A549 (cell line): ENCODE measurements around the gene GPSM1. TPM values are rescaled to one million over a fixed set of nuclear protein-coding genes. Genes with fewer than 3 reads are reported as not detected.

Source experiments
- ATAC-seq, 2 experiments: fragments of 200-7000 bp in 1 of 2; fragments of >200 bp in 1 of 2; cut with Nextera tagmentation in 1 of 2; cut with Tn5 transposase in 1 of 2; 3 replicates each; pipeline versions ENCODE4 v1.8.0 to v1.9.1; 2018 to 2020; ENCODE audit warnings: mild to moderate bottlenecking in 1 of 2, moderate library complexity in 1 of 2
- CTCF ChIA-PET: fragments of 300-600 bp; sonication (Branson Sonifier 250); formaldehyde crosslinking; extraction: SDS; loops from one replicate; lab custom pipeline; 2021; ENCODE audit warnings: antibody characterized with exemption, inconsistent platforms; lab: Yijun Ruan, JAX
- POLR2A ChIA-PET: fragments of 350-600 bp; formaldehyde crosslinking; extraction: SDS; loops from one replicate; lab custom pipeline; 2021; ENCODE audit warnings: antibody characterized with exemption, inconsistent platforms; lab: Yijun Ruan, JAX
- DNase-seq, 2 experiments: peaks; one replicate each; pipeline versions ENCODE4 v3.0.0 to v3.0.0-alpha.2; 2011 to 2016; ENCODE audit warnings: low read depth in 1 of 2, low spot score in 1 of 2
- FAIRE-seq: peaks from 2 replicates; lab custom pipeline; 2011; peaks lifted over from hg19 to GRCh38; lab: Jason Lieb, UNC
- H3K27ac ChIP-seq, 2 experiments: fragments of >200 bp; sonication (Bioruptor Twin); formaldehyde crosslinking; 3 replicates each; pipeline ENCODE4 v1.5.1; 2016 to 2017
- H3K4me1 ChIP-seq: fragments of >200 bp; sonication (Bioruptor Twin); formaldehyde crosslinking; 3 replicates; pipeline ENCODE4 v1.6.1; 2016
- H3K4me2 ChIP-seq: fragments of >200 bp; sonication (Bioruptor Twin); formaldehyde crosslinking; 3 replicates; pipeline ENCODE4 v1.6.1; 2016
- H3K4me3 ChIP-seq: fragments of >200 bp; sonication (Bioruptor Twin); formaldehyde crosslinking; 3 replicates; pipeline ENCODE4 v1.5.1; 2016
- H3K9me3 ChIP-seq: fragments of >200 bp; sonication (Bioruptor Twin); formaldehyde crosslinking; 3 replicates; pipeline ENCODE4 v1.6.1; 2016
- CHD2 ChIP-seq: fragments of 150-350 bp; IDR thresholded peaks from 2 replicates; pipeline ENCODE4 v1.6.1; 2014; ENCODE audit warnings: low read length; ENCODE audit not compliant: partially characterized antibody
- FOSB ChIP-seq: fragments of 250-450 bp; sonication (Bioruptor Pico); IDR thresholded peaks from 2 replicates; pipeline ENCODE4 v1.5.0; 2020; ENCODE audit warnings: mild to moderate bottlenecking, moderate library complexity
- FOSL2 ChIP-seq, 2 experiments: fragments of 450-650 bp in 1 of 2; fragments of >200 bp in 1 of 2; sonication (Bioruptor Twin) in 1 of 2; formaldehyde crosslinking; IDR thresholded peaks; 2 replicates each; pipeline versions ENCODE4 v1.5.0 to v1.6.1; 2016 to 2020; ENCODE audit warnings: mild to moderate bottlenecking in 1 of 2, moderate library complexity in 1 of 2
- GATA3 ChIP-seq: IDR thresholded peaks from 2 replicates; pipeline ENCODE4 v1.6.1; 2012; ENCODE audit warnings: borderline replicate concordance
- KDM5A ChIP-seq: fragments of 200-600 bp; sonication (generic); IDR thresholded peaks from 2 replicates; pipeline ENCODE4 v1.6.1; 2016; ENCODE audit warnings: antibody characterized with exemption, mild to moderate bottlenecking
- NFE2L2 ChIP-seq: fragments of 150-350 bp; conservative IDR thresholded peaks from 2 replicates; pipeline ENCODE4 v1.6.1; 2014; ENCODE audit warnings: low read length
- PHF8 ChIP-seq: fragments of 200-600 bp; sonication (generic); IDR thresholded peaks from 2 replicates; pipeline ENCODE4 v1.6.1; 2016; ENCODE audit warnings: low read depth, mild to moderate bottlenecking, antibody characterized with exemption, moderate library complexity, borderline replicate concordance
- POLR2AphosphoS2 ChIP-seq: conservative IDR thresholded peaks from 2 replicates; pipeline ENCODE4 v1.6.1; 2012; ENCODE audit warnings: low read length, improper control_type of control experiment, inconsistent platforms
- RNF2 ChIP-seq: fragments of 200-600 bp; sonication (generic); IDR thresholded peaks from 2 replicates; pipeline ENCODE4 v1.6.1; 2016; ENCODE audit warnings: low read depth, mild to moderate bottlenecking, antibody characterized with exemption, moderate library complexity, borderline replicate concordance
- TFCP2L1 ChIP-seq: fragments of 250-450 bp; sonication (Bioruptor Pico); IDR thresholded peaks from 2 replicates; pipeline ENCODE4 v1.5.0; 2021; ENCODE audit warnings: mild to moderate bottlenecking
- TP53 ChIP-seq: fragments of 250-450 bp; sonication (Bioruptor Pico); IDR thresholded peaks from 2 replicates; pipeline ENCODE4 v1.5.0; 2021; ENCODE audit warnings: mild to moderate bottlenecking, moderate library complexity
- ZNF302 ChIP-seq: fragments of 250-450 bp; sonication (Bioruptor Pico); IDR thresholded peaks from 2 replicates; pipeline ENCODE4 v1.9.0; 2021; ENCODE audit warnings: inconsistent platforms, mild to moderate bottlenecking, moderate library complexity
- ZSCAN20 ChIP-seq: fragments of 250-450 bp; sonication (Bioruptor Pico); IDR thresholded peaks from 2 replicates; pipeline ENCODE4 v1.8.0; 2022; ENCODE audit warnings: mild to moderate bottlenecking, moderate library complexity
- WGBS: methylation state at CpG from one replicate; pipeline ENCODE4 v1.1.6; 2017; ENCODE audit errors: missing lambda C conversion rate; 5-methylcytosine and 5-hydroxymethylcytosine counted together
- polyA plus RNA-seq, 4 experiments: library from polyadenylated mRNA; depleted of rRNA in 3 of 4; stranded (reverse); fragments of >200 nt; fragmentation: RNase III in 1 of 4; extraction: RNeasy Plus Mini Kit Qiagen cat#74134 plus additional on column Dnase treatment in 1 of 4; gene quantifications; 2 replicates in 3 of 4; 3 replicates in 1 of 4; pipeline ENCODE4 v1.2.3, GENCODE V29; 2011 to 2017
- TF ChIP-seq, protein P1 (sequence below): fragments of 250-450 bp; sonication (Bioruptor Pico); IDR thresholded peaks from 2 replicates; pipeline ENCODE4 v1.5.0; 2020; ENCODE audit warnings: low read depth, mild to moderate bottlenecking, moderate library complexity
- TF ChIP-seq, protein P2 (sequence below): IDR thresholded peaks from 2 replicates; pipeline ENCODE4 v1.6.1; 2012; ENCODE audit warnings: low read depth, borderline replicate concordance

Gene GPSM1
- polyA plus RNA-seq, 2 of the 4 experiments (the other 2 are of a cell fraction), result 2.1 to 8.8 TPM

DNA sequence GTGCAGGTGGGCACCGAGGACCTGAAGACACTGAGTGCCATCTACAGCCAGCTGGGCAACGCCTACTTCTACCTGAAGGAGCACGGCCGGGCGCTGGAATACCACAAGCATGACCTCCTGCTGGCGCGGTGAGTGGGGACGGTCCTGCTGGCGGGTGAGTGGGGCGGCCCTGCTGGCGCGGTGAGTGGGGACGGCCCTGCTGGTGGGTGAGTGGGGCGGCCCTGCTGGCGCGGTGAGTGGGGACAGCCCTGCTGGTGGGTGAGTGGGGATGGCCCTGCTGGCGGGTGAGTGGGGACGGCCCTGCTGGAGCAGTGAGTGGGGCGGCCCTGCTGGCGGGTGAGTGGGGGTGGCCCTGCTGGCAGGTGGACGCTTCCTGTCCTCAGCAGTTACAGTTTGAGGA is 7.2 kb downstream of the GPSM1 start:
- WGBS, result 90% methylated on average over 13 of the region's 21 CpGs
- ChIA-PET CTCF (interaction anchor here (0.8 to 3.2 kb wide), 4 partner anchors 10 to 22 kb away, joined by 3 to 15 read pairs (median 6); no protein-coding TSS in a partner anchor), POLR2A (no interaction called here)
- Histone ChIP-seq H3K27ac (no peak overlapping the region), H3K4me1 (0 out of 3 replicates have a peak, but pooled peaks cover 3% of the 10 kb centered on the region), H3K4me3 (no peak overlapping the region), H3K9me3 (no peaks in the 10 kb centered on the region), H3K4me2 (no peak overlapping the region)
- ATAC-seq, result no peak
- TF ChIP-seq TFCP2L1 (CRISPR knock-in tag), result no peak
- no peak for TF ChIP-seq PHF8
- TF ChIP-seq, protein P1, sequence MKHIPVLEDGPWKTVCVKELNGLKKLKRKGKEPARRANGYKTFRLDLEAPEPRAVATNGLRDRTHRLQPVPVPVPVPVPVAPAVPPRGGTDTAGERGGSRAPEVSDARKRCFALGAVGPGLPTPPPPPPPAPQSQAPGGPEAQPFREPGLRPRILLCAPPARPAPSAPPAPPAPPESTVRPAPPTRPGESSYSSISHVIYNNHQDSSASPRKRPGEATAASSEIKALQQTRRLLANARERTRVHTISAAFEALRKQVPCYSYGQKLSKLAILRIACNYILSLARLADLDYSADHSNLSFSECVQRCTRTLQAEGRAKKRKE (CRISPR knock-in tag), result no peak
- no peak for TF ChIP-seq NFE2L2
- DNase-seq, result no peak
- FAIRE-seq, result no peak

DNA sequence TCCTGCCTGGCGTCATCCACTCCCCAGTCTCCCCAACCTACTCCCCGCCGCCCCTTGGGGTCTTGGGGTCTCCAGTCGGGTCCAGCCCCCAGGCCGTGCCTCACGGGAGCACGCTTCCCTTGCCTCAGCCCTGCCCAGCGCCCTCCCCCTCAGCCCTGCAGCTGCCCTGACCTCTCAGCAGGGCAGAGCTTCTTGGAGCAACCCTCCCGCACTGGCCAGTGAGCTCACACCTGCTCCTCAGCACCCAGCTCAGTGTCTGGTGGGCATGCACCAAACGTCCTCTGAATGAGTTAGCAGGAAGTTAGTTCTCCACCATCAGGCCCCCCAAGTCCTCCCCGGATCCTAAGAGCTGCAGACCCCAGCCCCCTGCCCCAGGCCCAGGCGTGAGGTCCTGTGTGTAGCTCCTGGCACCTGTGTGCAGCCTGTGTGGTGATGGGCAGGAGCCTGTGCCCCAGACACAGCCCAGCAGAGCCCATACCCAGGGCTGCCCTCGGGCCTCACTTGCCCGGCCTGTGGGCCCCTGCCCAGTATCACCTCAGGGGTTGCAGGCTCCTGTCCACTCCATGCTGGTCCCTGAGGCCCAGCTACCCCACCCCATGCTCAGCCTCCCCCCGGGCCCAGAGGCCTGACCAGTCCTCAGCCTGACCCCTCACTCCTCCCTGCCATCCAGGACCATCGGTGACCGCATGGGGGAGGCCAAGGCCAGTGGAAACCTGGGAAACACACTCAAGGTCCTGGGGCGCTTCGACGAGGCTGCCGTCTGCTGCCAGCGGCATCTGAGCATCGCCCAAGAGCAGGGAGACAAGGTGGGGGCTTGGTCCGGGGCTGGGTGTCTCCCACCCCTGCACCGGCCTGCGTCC is 8.2 kb downstream of the GPSM1 start:
- ATAC-seq, result no peak
- no peak for DNase-seq
- no peak for FAIRE-seq
- Histone ChIP-seq H3K27ac (no peak overlapping the region), H3K4me2 (no peak overlapping the region), H3K4me1 (0 out of 3 replicates have a peak, but pooled peaks cover 3% of the 10 kb centered on the region), H3K4me3 (no peak overlapping the region), H3K9me3 (no peaks in the 10 kb centered on the region)
- CTCF ChIA-PET, result interaction anchor here (0.8 to 3.2 kb wide), 6 partner anchors 9 to 52 kb away, joined by 3 to 15 read pairs (median 6); partner anchors contain the start of gene DNLZ
- POLR2A ChIA-PET, result no interaction called here
- TF ChIP-seq GATA3 (no peak), KDM5A (no peak), RNF2 (no peak), ZSCAN20 (CRISPR knock-in tag) (no peak), FOSL2 (IDR thresholded peaks at IDR 0.05) (no peak), FOSL2 (CRISPR knock-in tag; IDR thresholded peaks at IDR 0.05) (no peak), POLR2AphosphoS2 (no peak), TP53 (no peak), CHD2 (no peak), FOSB (CRISPR knock-in tag) (no peak)
- TF ChIP-seq, protein P2, sequence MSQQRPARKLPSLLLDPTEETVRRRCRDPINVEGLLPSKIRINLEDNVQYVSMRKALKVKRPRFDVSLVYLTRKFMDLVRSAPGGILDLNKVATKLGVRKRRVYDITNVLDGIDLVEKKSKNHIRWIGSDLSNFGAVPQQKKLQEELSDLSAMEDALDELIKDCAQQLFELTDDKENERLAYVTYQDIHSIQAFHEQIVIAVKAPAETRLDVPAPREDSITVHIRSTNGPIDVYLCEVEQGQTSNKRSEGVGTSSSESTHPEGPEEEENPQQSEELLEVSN, result no peak
- TF ChIP-seq, all 56 proteins: peak for 0
- 68% methylated on average over 12 of the region's 26 CpGs for WGBS

- Histone ChIP-seq H3K4me2 (no peak overlapping the region), H3K4me1 (0 out of 3 replicates have a peak, but pooled peaks cover 3% of the 10 kb centered on the region)
- DNase-seq, result no peak
- TF ChIP-seq FOSL2 (IDR thresholded peaks at IDR 0.05), result no peak
- TF ChIP-seq FOSL2 (CRISPR knock-in tag; IDR thresholded peaks at IDR 0.05), result peak; percentile 49; the same call in 1 of the 2 replicates
- no peak for TF ChIP-seq RNF2
- no peak for TF ChIP-seq ZNF302 (CRISPR knock-in tag)
- TF ChIP-seq, all 56 proteins: peak for 1
- no peak overlapping the region for H3K4me3 ChIP-seq
- ChIA-PET POLR2A (interaction anchor here (0.8 kb wide), 1 partner anchor 26 kb away, joined by 3 read pairs; no protein-coding TSS in a partner anchor), CTCF (interaction anchor here (1.5 to 3.2 kb wide), 7 partner anchors 10 to 295 kb away, joined by 5 to 15 read pairs (median 7); partner anchors contain the start of gene DNLZ)
- WGBS, result 82% methylated on average over 23 of the region's 30 CpGs
- no peaks in the 10 kb centered on the region for H3K9me3 ChIP-seq
- FAIRE-seq, result no peak
- no peak overlapping the region for H3K27ac ChIP-seq
- no peak for ATAC-seq
Observed at GRCh38 chr9:136336156-136336870, 9.0 kb downstream of the GPSM1 start.
